ENCODE results near the gene SNTB2. TPM values are rescaled to one million over a fixed set of nuclear protein-coding genes. Genes with fewer than 3 reads are reported as not detected.

Gene SNTB2
- total RNA-seq, 2 donors from 2014 or later, result 33.7 to 53.0 TPM

- Histone ChIP-seq H3K4me1 (replicated peaks) (no peaks in the 10 kb centered on the region), H3K36me3 (peaks cover 9 to 19% of the 10 kb centered on the region in 2 donors), H3K27ac (no peak overlapping the region), H3K9me3 (no peaks in the 10 kb centered on the region), H3K4me3 (no peak overlapping the region), H3K27me3 (replicated peaks; ENCODE audit: insufficient read depth) (no peaks in the 10 kb centered on the region)
- intact Hi-C loops (cut with DNase I), result no loop called here
- DNase-seq (ENCODE audit: low spot score), result no peak
- WGBS, result 93% methylated on average over 9 of the region's 9 CpGs
- TF ChIP-seq POLR2A (IDR thresholded peaks at IDR 0.05), result no peak
- TF ChIP-seq CTCF (IDR thresholded peaks at IDR 0.05), result no peak
- TF ChIP-seq POLR2AphosphoS5 (IDR thresholded peaks at IDR 0.05), result no peak
Measured at GRCh38 chr16:69334696-69335095, 147.7 kb downstream of the SNTB2 start.

- TF ChIP-seq CTCF (IDR thresholded peaks at IDR 0.05) (no peak), POLR2AphosphoS5 (IDR thresholded peaks at IDR 0.05) (no peak), POLR2A (IDR thresholded peaks at IDR 0.05) (no peak)
- WGBS, result 18% methylated on average over 46 of the region's 46 CpGs
- DNase-seq (ENCODE audit: low spot score), result no peak
- Histone ChIP-seq H3K4me1 (replicated peaks) (peaks cover 5% of the 10 kb centered on the region), H3K4me3 (peak overlapping the region; percentile 79 to 94), H3K9me3 (no peaks in the 10 kb centered on the region), H3K36me3 (peaks cover 4 to 11% of the 10 kb centered on the region in 2 donors), H3K27me3 (replicated peaks; ENCODE audit: insufficient read depth) (no peaks in the 10 kb centered on the region), H3K27ac (peak overlapping the region; percentile 84 to 93)
- intact Hi-C loops (cut with DNase I), result no loop called here
Measured at GRCh38 chr16:69338557-69339288, 151.8 kb downstream of the SNTB2 start.

GRCh38 chr16:69339289-69340094 lies 152.5 kb downstream of the SNTB2 start, which contains the start of the genes COG8 and NIP7:
Gene COG8, minus strand, starts transcription at chr16:69339564. Its CDS starts 12 bp downstream, at chr16:69339552.
Gene NIP7, plus strand, starts transcription at chr16:69339772. Its CDS starts 58 bp downstream, at chr16:69339830.
- peak within 1 kb of the TSS; percentile 84 to 93 for H3K27ac ChIP-seq
- TF ChIP-seq CTCF (IDR thresholded peaks at IDR 0.05) (peak; percentile 89 to 95 (median 95)), POLR2A (IDR thresholded peaks at IDR 0.05) (peak; percentile 46), POLR2AphosphoS5 (IDR thresholded peaks at IDR 0.05) (peak; percentile 98)
- H3K4me1 ChIP-seq (replicated peaks), result peaks cover 5% of the 10 kb centered on the region
- H3K9me3 ChIP-seq, result no peaks in the 10 kb centered on the region
- WGBS, result under 1% methylated on average over 58 of the region's 77 CpGs
- peak within 1 kb of the TSS; percentile 79 to 94 for H3K4me3 ChIP-seq
- H3K36me3 ChIP-seq, result peaks cover 4 to 10% of the 10 kb centered on the region in 2 donors
- intact Hi-C loops (cut with DNase I), result no loop called here
- no peaks in the 10 kb centered on the region for H3K27me3 ChIP-seq (replicated peaks; ENCODE audit: insufficient read depth)
- peak; percentile 97 for DNase-seq (ENCODE audit: low spot score)

GRCh38 chr16:69340095-69340644 lies 153.2 kb downstream of the SNTB2 start:
- Histone ChIP-seq H3K9me3 (no peaks in the 10 kb centered on the region), H3K4me1 (replicated peaks) (peaks cover 5% of the 10 kb centered on the region), H3K4me3 (peak overlapping the region; percentile 79 to 94), H3K27ac (peak overlapping the region; percentile 84 to 93), H3K27me3 (replicated peaks; ENCODE audit: insufficient read depth) (no peaks in the 10 kb centered on the region), H3K36me3 (peaks cover 2 to 3% of the 10 kb centered on the region in 2 donors)
- no peak for DNase-seq (ENCODE audit: low spot score)
- TF ChIP-seq POLR2AphosphoS5 (IDR thresholded peaks at IDR 0.05) (no peak), POLR2A (IDR thresholded peaks at IDR 0.05) (no peak), CTCF (IDR thresholded peaks at IDR 0.05) (no peak)
- intact Hi-C loops (cut with DNase I), result no loop called here
- 8% methylated on average over 16 of the region's 16 CpGs for WGBS

Measured in prostate gland (tissue), 2 donors.